GM18907 (cell line): ENCODE data around the gene OPCML.

ENCODE experiments used
- ATAC-seq: cut with Tn5 transposase; IDR thresholded peaks from one replicate; pipeline ENCODE4 v1.9.1; 2021; ENCODE audit warnings: mild to moderate bottlenecking, moderate library complexity; ENCODE audit not compliant: unreplicated experiment

Gene OPCML

DNA sequence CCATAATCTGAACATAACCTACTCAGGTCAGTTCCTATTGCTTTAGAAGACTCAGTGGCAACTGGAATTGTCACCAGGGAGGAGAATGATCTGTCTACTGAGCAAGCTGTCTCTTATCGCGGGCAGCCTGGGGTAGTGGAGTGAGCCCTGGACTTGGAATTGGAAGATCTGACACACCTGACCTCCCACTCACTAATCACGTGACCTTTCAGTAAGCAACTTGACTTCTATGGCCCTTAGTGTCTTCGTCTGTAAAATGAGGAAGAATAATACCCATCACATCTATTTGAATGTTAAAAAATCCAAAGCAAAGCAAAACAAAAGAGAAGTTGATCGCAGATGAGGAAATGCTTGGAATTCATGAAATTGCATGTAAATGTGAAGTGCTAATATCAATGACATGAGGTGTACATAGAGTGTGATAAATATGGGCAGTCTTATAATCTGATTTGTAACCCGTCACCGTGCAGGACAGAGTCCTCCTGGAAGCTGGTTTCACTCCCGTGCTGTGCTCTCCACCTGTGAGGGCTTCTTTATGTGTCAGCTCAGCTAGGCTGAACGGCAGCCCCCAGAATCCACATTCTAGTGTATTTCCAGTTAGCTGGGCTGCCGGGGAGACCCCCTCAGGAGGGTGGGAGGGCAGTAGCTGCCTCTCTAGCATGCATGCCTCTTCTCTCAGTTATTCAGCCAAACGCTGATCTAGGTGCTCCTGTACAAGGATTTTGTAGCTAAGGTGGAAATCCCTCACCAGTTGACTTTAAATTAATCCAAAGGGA, 482.9 kb downstream of the OPCML start:
- ATAC-seq, result no peak

DNA sequence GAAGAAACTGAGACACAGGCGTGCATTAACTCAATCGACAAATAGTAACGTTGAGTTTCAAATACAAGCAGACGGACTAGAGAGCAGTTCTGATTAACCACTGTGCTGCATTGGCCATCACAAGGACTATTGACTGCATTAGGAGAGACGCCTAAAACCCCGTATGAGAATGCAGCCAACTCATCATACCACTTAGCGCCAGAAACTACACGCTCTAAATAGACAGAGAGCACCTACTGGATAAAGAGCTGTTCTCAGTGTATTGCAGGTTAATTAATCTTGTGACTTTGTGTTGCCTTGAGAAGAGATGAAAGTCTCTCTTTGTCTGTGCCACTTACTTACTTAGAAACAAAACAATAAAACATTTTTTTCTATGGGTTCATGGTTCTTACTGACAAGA, 484.0 kb downstream of the OPCML start:
- no peak for ATAC-seq

DNA sequence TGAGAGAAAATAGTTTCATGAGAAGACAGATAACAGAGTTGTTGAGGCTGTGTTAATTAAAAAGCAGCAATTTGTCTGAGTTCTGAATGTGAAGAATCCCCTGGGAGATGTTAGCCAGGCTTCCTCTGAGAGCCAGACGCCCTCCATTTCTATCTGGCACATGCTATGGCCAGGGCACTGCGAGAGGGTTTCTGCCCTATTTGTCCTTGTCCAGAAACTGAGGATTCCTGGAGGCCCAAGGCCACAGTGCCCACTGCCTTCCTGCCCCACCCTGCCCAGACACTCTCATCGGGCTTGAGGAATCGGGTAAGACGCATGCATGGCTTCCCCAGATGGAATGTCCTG, 484.6 kb downstream of the OPCML start:
- no peak for ATAC-seq

DNA sequence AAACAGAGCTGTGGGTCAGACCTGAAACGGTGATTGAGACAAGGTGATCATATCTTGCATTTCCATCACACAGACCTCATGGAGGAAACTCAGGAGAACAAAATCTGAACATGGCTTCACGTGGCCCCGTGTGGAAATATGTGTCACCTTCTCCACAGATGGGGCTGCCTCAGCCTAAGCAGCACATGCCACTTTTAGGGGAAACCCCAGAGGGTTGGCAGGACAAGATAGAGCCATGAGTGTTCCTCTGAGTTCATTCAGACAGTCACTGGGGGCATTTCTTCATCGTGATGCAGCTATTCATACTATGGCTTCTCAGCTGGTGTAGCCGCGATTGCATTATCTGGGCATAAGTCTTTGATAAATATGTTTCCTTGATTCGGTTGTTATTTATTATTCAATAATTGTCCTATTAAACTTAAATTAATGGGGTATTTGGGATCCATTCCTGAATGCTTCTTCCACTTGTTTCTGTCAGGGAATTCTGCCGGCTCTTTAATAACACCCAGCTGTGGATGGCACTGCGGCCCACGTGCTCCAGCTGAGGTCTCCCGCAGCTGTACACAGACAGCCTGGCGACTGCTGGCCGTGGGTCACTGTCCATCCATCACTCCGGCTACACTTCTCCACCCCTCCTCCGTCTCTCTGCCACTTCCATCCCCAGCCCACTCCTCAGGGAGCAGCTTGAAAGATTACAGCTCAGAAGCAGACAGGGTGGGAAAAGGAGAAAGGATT, 485.1 kb downstream of the OPCML start:
- ATAC-seq, result no peak

GRCh38 chr11:133046252-133046651, 486.0 kb downstream of the OPCML start:
- no peak for ATAC-seq

GRCh38 chr11:133041928-133042882, 490.1 kb downstream of the OPCML start:
- ATAC-seq, result no peak

DNA sequence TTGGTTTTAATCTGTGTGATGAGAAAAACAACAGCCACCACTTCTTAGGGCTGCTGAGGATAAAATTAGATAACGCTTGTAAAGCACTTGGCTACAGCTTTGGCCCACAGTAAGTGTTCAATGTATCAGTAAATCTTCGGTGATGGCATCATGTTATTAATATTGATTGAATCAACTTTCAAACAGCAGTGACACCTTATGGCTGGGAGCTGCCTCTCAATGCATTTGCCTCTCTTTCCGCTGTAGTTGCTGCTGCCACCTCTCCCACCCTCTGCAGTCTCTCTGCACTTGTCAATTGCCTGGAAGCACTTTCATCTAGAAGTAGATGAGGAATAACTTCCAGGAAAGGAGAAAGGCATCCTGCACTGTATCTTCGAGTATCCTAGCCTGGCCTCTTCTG, 491.1 kb downstream of the OPCML start:
- ATAC-seq, result no peak

DNA sequence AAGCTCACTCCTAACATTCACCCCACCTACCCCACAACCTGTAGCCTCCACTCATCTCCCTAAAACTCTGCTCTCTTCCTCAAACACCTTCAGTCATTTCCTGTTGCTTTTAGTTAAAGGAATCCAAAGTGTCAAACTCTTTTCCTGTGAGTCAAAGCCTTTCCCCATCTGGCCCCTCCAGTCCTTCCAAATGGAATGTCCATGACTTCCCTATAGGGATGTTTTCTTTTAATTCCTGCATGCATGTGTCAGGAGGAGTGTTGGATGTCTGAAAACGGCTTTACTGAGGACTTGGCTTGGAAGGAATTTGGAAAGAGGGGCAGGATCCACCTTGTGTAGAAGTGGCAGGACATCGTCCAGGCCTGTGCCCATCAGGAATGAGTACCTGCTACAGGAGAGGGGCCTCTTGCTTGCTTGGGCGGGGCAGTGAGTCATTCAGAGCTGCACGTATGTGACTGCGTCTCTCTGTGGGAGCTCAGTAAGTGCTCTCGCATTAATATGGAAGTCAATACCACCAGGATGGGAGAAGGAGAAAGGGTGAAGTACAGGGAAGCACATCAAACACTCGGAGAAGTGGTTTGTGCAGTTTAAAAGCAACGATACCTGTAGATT, 491.9 kb downstream of the OPCML start:
- ATAC-seq, result no peak

DNA sequence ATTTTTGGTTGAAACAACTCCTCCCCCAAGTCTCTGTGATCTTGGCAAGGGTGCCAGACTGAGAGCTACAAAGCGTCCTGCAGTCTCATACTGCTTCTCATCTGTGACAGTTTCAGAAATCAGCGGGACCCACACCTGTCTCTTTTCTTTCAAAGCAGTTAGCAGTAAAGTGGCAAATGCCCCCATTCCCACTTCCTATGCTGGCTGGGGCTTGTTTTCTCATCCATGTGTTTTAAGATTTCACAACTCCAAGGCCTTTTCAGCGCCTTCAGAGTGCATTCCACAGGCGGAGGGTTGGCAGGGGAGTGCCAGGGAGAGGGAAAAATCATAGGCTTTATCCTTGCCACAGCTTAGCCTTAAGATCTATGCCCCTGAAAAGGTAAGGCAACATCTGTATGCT, 493.5 kb downstream of the OPCML start:
- ATAC-seq, result no peak

DNA sequence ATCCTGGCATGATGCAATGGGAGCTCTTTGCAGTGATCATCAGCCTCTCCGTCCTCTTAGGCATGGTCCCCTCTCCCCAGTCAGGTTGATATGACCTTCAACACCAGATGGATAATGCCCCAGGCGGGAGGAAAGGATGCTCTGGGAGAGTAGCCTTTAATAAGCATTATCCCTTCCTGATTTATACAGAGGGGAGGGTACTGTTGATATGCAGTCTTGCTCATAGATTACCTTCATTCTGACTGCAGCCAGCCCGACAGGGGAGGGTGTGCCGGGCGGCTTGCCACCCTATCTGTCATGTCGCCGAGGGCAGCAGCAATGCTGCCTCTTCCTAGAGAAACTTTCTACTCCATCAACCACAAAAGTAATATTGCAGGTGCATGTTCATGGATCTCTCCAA, 497.4 kb downstream of the OPCML start:
- ATAC-seq, result no peak

DNA sequence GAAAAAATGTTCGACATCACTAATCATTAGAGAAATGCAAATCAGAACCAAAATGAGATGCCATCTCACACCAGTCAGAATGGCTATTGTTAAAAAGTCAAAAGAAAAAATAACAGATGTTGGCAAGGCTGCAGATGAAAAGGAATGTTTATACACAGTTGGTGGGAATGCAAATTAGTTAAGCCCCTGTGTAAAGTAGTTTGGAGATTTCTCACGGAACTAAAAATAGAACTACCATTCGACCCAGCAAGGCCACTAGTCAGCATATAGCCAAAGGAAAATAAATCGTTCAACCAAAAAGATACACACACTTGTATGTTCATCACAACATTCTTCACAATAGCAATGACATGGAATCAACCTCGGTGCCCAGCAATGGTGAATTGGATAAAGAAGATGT, 503.2 kb downstream of the OPCML start:
- no peak for ATAC-seq

GRCh38 chr11:133026952-133027351, 505.3 kb downstream of the OPCML start:
- ATAC-seq, result no peak

- no peak for ATAC-seq
Observed at GRCh38 chr11:133024301-133024700, 508.0 kb downstream of the OPCML start.

- no peak for ATAC-seq
Observed at GRCh38 chr11:133023232-133023631, 509.1 kb downstream of the OPCML start.

DNA sequence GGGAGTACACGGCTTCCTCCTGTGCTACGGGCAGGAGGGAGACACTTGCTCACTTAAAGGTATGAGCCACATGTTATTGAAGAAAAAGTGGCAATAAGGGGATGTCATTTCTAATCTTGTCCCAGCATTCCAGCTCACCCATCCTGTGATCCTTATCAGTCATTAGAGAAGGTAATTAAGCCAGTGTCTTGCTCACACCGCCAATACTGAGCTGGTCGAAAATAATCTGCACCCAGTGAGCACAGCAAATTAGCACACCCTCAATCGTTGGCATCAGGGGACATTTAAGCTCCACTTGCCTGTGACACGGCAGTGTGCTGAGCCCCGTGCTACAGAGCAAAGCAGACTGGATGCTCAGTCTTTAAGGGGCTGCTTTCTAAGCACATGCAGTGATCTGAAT, 510.7 kb downstream of the OPCML start:
- no peak for ATAC-seq

- no peak for ATAC-seq
Observed at GRCh38 chr11:133020372-133020714, 512.0 kb downstream of the OPCML start.

DNA sequence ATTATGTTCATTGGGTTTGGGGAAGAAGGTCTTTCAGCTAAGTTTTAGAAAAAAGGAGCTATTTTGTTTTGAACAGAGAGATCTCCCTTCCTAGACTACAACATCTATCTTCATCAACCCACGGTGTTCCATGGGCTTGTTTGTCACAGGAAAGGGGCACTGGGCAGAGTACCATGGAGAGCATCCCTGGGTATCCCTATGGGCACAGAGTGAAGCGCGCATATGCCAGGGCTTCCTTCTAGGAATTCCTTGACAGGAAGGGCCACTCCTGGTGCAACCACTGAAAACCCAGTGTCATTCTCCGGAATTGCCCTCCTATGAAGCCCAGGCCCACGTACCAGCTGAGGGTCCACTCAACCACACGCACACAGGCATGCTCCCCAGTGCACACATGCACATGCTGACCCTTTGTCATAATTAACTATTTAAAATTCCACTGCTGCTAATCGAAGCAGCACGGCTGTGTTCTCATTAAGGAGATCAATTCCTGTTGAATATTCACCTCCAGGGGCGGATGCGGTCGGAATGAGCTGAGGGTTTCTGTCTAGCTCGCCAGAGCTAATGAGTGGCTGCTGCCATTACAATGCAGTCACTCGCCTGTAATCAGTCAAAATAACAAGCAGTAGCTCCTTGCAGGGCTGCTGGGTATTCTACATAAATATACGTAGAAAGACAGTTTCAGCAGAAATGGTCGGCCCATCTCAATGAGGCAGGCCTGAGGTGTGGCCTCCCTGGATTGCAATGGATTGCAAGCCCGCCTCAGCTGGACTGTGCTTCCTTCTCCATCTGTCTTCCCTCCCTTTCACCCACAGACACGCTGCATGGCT, 512.5 kb downstream of the OPCML start:
- no peak for ATAC-seq

DNA sequence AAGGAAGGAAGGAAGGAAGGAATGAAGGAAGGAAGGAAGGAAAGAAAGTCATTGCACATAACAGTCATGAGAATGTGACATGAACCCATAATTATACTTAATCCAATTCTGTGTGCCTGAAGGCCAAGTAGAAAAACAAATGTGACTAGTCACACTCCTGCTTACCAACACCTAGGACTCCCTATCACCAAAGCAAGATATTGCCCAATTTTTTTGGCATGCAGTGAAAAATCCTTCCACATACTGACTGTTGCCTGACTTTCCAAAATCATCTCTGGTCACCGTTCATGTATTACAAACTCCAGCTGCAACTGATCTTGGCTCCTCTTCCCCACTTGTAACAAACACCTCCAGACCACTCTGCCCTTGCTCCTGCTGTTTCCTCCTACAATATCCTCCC, 516.8 kb downstream of the OPCML start:
- no peak for ATAC-seq

DNA sequence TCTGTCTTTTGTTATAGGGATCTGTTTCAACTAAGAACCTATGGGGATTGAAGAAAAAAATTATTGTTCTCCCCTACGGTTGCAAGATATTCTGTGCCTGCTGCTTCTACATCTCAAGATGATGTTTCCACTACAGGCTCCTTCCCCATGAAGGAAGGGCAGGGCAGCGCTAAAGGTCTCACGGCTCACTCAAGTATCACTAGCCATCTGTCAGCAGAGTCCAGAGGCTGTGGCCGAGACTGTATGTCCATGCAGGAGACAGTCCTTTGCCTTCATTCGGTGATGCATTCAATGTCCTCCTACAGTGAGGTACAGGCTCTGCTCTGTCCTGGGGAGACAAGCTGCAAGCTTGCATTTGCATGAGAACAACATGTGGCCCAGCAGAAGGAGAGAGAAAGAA, 518.0 kb downstream of the OPCML start:
- ATAC-seq, result no peak

- no peak for ATAC-seq
Observed at GRCh38 chr11:133012803-133013202, 519.5 kb downstream of the OPCML start.
